Smooth muscle cell (in vitro differentiated cells): ENCODE measurements around the gene ZKSCAN7. TPM values are rescaled to one million over a fixed set of nuclear protein-coding genes. Genes with fewer than 3 reads are reported as not detected.

Experiments used
- polyA plus RNA-seq: library from polyadenylated mRNA; unstranded; fragments of >200 nt; fragmentation: Nextera tagmentation; extraction: Ambion mirVana; gene quantifications from 2 replicates; pipeline ENCODE4 v1.2.1, GENCODE V29; 2016
- total RNA-seq: library from RNA; depleted of rRNA; stranded (reverse); fragments of >200 nt; gene quantifications from 2 replicates; pipeline ENCODE4 v1.2.3, GENCODE V29; 2014

ZKSCAN7 gene
- total and polyA plus RNA-seq, 2 experiments from 2014 or later, result 4.6 to 5.6 TPM

Other genes with a start within 250 kb of the ZKSCAN7 start
- gene TCAIM, start 216.4 kb upstream of the ZKSCAN7 start, total RNA-seq, result 23.1 and 26.8 TPM in 2 replicates
- gene TCAIM, start 216.4 kb upstream of the ZKSCAN7 start, polyA plus RNA-seq, result 9.5 and 10.7 TPM in 2 replicates
- 8.5 and 10.7 TPM in 2 replicates for gene ZNF445, start 77.5 kb upstream of the ZKSCAN7 start, total RNA-seq
- gene ZNF445, start 77.5 kb upstream of the ZKSCAN7 start, polyA plus RNA-seq, result 4.7 and 6.1 TPM in 2 replicates
- gene ZNF660, start 29.8 kb downstream of the ZKSCAN7 start, total RNA-seq, result 5.1 and 5.4 TPM in 2 replicates
- 1.8 and 2.0 TPM in 2 replicates for gene ZNF660, start 29.8 kb downstream of the ZKSCAN7 start, polyA plus RNA-seq
- gene ZNF197, start 69.8 kb downstream of the ZKSCAN7 start, total RNA-seq, result 23.0 and 25.2 TPM in 2 replicates
- 6.6 and 10.1 TPM in 2 replicates for gene ZNF197, start 69.8 kb downstream of the ZKSCAN7 start, polyA plus RNA-seq
- gene ZNF35, start 93.5 kb downstream of the ZKSCAN7 start, total RNA-seq, result 17.7 and 30.8 TPM in 2 replicates
- gene ZNF35, start 93.5 kb downstream of the ZKSCAN7 start, polyA plus RNA-seq, result 5.1 and 6.7 TPM in 2 replicates
- 2.0 and 2.1 TPM in 2 replicates for gene ZNF502, start 157.5 kb downstream of the ZKSCAN7 start, total RNA-seq
- 0.47 and 0.72 TPM in 2 replicates for gene ZNF502, start 157.5 kb downstream of the ZKSCAN7 start, polyA plus RNA-seq
- gene ZNF501, start 174.4 kb downstream of the ZKSCAN7 start, total RNA-seq, result 2.8 and 2.9 TPM in 2 replicates
- 1.5 and 2.7 TPM in 2 replicates for gene ZNF501, start 174.4 kb downstream of the ZKSCAN7 start, polyA plus RNA-seq
- gene KIAA1143, start 206.4 kb downstream of the ZKSCAN7 start, total RNA-seq, result 24.5 and 27.0 TPM in 2 replicates
- gene KIAA1143, start 206.4 kb downstream of the ZKSCAN7 start, polyA plus RNA-seq, result 12.1 and 12.2 TPM in 2 replicates
- 5.7 and 6.2 TPM in 2 replicates for gene KIF15, start 206.6 kb downstream of the ZKSCAN7 start, total RNA-seq
- gene KIF15, start 206.6 kb downstream of the ZKSCAN7 start, polyA plus RNA-seq, result 1.8 and 2.8 TPM in 2 replicates